ENCODE measurements around the gene DEPP1.
"Not testable (repeated sequence)": the region's sequence is repeated elsewhere in the genome, so short reads cannot be mapped to it uniquely, and the experiment has no call there.

The DEPP1 gene, protein sequence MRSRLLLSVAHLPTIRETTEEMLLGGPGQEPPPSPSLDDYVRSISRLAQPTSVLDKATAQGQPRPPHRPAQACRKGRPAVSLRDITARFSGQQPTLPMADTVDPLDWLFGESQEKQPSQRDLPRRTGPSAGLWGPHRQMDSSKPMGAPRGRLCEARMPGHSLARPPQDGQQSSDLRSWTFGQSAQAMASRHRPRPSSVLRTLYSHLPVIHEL

DNA sequence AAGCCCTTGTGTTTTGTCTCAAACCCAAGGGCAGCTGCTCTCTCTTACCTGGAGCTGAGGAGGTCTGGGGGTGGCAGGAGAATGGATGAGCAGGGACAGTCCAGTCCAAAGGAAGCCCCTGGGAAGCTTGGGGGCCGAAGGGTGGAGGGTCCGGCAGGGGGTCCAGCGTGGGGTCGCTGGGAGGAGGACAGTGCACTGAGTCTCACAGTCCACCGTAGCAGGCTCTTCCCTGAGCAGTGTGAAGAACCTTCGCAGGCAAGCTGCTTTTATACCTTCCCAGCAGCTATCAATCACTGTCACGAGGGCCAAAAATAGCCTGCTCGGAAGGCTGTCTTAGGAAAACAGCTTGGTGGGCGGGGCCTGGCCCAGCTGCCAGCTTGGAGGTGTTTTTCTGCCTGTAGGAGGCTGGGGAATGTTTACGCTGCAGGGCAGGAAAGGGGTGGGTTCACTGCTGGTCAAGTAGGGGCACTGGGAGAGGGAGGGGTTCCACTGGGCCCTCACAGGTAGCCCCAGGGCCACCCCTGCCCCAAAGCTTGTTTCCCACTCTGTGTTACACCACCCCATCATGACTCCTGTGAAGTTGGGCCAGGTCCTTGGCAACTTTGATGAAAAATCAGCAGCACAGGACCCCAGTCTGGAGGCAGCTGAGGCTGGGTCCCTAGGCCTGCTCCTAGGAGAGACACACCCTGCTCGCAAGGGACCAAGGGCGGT lies at the start of gene DEPP1:
TSS of gene DEPP1 (minus strand) at position 240 of the 711 bp plus-strand sequence. CDS start 779 bp downstream, outside the sequence.
- DNase-seq: no peak

DNA sequence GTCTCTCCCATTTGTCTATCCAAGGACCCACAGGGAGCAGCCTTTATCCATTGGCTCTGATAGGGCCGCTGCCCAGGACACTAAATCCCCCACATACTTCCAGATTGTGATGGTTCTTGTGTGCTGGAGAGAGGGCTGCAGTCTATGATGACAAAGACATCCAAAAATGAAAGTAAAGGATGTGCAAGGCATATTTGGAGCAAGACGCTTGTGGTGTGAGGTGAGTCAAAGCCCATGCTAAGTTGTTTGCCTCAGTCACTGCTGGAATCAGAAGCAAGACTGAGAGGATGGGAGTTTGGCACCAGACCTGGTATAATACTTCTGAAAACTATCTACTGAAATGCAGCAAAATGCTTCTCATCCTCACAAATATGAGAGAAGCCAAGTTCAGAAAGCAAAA lies 44.8 kb upstream of the DEPP1 start:
- no peak for DNase-seq

DNA sequence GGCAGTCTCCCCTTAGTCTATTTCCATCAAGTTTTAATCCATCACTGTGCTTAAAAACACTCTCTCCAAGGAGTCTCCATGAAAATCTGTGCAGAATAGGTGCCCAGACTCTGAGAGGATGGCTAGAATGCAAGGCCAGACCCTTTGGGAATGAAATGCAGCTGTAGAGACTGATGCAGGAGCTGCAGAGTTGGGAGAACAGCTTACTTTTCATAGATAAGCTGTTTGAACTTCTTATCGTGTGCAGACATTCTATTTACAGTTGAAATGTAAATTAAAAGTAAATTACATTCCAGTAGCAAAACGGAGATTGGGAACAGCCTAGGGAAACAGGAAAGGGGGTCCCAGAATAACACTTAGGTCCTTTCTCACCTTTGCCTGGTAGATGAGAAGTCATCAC lies 37.0 kb upstream of the DEPP1 start:
- DNase-seq: no peak

DNA sequence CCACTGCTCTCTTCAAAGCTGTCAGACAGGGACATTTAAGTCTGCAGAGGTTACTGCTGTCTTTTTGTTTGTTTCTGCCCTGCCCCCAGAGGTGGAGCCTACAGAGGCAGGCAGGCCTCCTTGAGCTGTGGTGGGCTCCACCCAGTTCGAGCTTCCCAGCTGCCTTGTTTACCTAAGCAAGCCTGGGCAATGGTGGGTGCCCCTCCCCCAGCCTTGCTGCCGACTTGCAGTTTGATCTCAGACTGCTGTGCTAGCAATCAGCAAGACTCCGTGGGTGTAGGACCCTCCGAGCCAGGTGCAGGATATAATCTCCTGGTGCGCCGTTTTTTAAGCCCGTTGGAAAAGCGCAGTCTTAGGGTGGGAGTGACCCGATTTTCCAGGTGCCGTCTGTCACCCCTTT lies 35.9 kb upstream of the DEPP1 start:
- DNase-seq: not testable (repeated sequence)

DNA sequence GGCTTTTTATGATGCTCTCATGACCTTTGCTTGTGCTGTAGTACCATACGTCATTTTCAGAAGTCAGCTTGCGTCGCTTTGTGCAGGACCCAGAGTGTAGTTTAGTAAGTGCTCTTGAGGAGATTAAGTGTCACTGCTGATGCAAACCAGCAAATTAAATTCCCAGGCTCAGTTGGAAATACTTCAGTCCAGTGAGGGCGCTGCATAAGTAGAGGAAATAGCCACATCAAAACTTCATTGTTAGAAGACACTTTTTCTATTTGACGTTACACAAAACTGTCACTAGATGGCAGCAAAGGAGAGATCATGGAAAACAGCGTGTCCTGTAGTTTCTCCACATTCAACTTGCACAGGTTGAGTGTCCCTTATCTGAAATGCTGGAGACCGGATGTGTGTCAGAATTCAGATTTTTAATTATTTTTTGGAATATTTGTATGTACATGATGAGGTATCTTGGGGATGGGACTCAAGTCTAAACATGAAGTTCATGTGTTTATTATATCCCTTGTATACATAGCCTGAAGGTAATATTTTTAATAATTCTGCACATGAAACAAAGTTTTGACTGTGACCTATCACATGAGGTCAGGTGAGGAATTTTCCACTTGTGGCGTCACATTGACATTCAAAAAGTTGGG lies 30.0 kb upstream of the DEPP1 start:
- DNase-seq: peak; percentile 83

DNA sequence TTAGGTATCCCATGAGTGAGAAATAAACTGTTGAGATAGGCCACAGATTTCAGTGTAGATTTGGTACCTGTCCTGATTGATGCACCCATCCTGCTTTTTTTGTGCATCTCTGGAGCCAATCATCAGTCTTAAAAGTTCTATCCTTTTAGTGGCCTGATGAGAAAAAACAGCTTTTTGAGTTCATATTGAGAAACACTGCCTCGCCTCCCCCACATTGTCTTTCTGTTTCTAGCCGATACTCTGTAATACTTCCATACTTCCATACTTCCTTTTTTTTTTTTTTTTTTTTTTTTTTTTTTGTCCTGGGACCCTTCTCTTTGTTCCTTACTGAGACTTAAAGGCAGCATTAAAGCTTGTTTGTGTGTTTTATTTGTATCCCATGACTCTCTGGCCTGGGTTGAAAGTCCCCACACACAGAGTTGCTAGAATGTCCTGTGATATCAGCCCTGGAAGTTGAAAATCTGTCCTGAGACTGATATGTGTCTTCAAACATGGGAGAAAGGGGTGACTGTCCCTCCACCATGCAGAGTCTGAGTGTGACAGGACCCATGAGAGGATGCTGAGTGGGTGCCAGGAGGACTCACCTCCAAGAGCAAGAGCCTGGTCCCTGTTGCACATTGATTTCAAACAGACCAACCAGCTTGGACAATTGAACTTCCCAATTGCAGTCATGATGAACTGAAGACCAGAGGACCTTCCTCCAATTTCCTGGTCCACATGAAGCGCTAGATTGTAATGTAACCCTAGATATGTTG lies 27.8 kb upstream of the DEPP1 start:
- no peak for DNase-seq

DNA sequence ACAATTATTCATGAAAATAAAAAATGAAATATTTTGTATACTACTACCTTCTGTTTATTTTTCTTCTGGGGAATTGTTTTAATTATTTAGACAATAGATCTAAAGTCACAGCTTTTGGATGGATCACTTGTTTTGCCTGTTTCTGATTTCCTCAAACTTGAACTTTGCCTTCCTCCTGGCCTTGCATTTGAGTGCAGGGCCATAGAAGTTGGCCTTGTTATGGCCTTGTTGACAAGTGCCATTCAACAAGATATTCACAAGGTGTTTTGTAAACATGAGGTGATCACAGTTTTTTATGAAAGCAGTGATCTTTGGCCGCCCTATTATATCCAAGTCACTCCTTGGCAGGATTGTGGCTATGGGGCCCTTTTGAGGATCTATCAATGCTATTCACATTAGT lies 26.7 kb upstream of the DEPP1 start:
- DNase-seq: no peak

DNA sequence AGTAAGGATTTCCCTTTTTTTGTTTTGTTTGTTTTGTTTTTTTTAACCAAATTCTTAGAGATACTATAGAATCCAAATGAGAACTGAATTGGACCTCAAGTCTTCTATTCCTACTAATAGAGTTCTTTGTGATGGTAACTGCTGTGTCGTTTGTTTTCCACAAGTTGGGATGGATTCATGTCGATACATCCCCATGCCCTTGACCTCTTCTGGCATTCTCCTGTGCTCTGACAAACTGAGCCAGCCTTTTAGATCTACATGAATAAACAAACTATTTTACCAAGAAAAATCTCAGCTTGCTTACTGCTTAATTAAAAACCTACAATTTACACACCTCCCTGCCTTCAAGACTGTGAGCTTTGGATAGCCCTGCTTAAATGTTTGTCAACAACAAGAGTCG lies 26.1 kb upstream of the DEPP1 start:
- no peak for DNase-seq

DNA sequence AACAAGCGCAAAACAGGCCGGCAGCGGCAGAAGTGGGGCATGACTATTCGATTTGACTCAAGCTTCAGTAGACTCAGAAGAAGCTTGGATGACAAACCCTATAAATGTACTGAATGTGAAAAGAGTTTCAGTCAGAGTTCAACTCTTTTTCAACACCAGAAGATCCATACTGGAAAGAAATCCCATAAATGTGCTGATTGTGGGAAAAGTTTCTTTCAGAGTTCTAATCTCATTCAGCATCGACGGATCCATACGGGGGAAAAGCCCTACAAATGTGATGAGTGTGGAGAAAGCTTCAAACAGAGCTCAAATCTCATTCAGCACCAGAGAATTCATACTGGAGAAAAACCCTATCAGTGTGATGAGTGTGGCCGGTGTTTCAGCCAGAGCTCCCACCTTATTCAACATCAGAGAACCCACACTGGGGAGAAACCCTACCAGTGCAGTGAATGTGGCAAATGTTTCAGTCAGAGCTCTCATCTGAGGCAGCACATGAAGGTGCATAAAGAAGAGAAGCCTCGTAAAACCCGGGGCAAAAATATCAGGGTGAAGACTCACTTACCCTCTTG lies 24.9 kb upstream of the DEPP1 start:
- no peak for DNase-seq

DNA sequence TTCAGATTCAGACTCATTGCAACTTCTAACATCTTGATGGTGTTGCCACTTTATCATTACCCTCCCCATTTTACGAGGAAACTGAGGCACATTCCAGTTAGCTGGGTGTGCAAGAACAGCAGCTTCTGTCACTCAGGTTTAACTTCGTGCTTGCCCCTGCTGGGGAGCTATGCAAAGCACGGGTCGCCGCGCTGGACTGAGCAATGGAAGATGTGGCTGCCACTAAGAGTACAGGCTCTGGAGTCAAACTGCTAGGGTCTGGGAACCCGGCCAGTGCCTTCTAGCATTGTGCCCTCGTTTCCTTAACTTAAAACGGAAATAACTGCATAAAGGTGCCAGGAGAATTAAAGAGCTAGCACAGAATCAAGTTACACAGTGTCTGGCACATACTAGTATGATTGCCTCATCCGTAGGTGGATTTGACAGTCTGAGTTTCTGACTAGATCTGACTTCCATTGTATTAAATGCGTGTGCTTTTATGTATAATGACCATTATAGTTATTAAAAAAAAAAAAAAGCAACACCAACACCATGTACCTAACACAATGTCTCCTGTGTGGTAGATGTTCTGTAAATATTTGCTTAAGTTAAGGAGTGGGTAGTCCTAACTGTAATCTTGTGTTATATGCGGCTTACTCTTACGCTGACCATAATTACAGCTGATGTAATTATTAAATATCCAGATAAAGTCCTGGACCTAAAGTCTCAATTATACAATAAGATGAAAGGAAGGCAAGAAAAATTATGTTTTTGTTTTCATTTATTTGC lies 23.0 kb upstream of the DEPP1 start:
- DNase-seq: peak; percentile 40

DNA sequence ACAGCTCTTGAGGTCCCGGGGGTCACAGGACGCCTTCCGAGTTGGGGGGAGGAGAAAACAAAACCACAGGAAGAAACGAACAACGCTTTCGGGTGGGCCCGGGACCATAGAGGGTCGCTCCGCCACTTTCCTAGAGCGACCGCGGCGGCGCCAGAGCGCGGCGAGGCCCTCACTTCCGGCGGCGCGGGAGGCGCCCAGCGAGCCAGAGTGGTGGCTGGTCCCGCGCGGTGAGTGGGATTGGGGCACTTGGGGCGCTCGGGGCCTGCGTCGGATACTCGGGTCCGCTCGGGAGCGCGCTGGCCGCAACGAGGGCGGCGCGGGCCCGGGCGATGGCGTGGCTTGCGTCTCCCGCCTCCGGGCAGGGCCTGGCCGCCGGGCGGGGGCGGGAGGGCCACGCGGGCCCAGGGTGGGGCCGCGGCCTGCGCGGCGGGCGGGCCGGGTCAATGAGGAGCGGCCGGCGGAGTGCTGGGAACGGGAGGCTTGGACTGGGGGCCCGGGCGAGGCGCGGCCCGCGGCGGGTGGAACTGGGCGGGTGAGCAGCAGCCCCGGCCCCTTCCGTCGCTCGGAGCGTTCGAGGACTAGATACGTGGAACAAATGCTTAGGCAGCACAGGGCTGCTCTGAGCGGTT lies 22.3 kb upstream of the DEPP1 start, which contains the start of gene ZNF22:
TSS of gene ZNF22 (plus strand) at position 172 of the 629 bp plus-strand sequence. CDS start 2,446 bp downstream, outside the sequence.
- DNase-seq: peak; percentile 72

DNA sequence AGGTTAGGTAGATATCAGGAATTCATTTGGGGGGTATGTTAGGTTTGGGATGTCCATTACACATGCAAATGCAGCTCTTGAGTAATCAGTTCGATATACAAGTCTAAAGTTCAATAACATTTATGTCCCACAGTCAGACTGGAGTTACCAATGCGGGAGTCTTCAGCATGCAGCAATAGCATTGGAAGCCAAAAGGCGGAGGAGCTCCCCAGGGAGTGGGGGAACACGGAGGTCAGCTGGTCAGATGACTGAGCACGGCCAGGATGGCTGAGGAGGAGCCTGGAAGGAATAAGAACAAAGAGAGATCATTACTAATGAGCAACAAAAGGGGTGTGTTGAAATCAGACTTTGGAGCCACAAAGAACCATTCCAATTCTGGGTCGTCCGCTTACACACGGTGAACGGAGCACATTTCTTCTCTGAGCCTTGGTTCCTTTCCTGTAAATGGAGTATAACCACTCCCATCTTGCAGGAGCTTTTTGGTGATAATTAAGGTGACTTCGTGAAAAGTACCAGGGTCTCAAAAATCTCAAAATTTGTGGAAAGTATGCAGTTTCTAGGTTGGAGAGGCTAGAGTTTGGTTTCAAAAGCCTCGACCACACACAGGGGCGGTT lies 21.6 kb upstream of the DEPP1 start:
- DNase-seq: no peak

DNA sequence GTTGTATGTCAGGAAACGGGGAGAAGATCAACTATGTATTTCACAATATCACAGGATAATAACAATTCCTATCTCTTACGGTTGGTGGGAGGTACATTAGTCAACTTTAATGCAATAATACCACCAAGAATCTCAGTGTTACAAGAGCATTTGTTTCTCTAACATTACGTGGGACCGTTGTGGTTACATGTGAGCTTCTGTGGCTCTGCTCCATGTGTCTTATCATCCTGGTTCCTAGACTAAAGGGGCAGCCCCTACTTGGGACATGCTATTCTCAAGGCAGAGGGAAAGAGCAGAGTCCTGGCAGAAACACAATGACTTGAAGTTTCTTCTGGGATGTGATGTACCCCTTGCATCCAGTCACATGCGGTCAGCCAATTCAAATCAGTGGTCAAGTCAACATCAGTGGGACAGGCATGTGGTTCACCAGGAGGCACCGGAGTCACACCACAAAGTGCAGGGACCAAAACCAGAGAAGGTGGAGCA lies 19.6 kb upstream of the DEPP1 start:
- DNase-seq: no peak

DNA sequence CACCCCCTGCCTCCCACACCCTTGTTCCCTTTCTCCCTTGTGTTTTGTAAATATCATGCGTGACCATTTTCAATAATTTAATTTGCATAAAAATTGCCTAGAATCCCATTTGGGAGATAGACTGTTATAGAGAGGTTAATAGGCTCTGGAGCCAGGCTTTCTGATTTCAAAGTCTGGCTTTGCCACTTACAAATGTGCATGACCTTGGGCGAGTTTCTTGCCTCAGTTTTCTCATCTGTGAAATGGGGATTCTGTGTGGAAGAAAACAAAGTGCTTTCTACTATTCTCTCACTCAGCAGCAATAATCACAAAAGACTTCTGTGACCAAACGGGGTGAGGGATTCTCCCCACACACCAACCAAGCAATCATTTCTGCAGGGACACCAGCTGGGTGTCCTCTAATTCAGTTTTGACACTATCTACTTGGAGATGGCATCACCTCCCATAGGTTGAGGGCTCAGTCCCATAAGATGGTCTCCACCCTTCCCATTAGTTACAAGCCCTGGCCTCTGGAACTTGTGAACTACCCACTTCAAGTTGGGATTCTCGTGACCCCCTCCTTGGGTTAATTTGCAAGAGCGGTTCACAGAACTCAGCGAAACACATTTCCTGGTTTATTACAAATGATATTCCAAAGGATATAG lies 18.6 kb upstream of the DEPP1 start:
- no peak for DNase-seq

DNA sequence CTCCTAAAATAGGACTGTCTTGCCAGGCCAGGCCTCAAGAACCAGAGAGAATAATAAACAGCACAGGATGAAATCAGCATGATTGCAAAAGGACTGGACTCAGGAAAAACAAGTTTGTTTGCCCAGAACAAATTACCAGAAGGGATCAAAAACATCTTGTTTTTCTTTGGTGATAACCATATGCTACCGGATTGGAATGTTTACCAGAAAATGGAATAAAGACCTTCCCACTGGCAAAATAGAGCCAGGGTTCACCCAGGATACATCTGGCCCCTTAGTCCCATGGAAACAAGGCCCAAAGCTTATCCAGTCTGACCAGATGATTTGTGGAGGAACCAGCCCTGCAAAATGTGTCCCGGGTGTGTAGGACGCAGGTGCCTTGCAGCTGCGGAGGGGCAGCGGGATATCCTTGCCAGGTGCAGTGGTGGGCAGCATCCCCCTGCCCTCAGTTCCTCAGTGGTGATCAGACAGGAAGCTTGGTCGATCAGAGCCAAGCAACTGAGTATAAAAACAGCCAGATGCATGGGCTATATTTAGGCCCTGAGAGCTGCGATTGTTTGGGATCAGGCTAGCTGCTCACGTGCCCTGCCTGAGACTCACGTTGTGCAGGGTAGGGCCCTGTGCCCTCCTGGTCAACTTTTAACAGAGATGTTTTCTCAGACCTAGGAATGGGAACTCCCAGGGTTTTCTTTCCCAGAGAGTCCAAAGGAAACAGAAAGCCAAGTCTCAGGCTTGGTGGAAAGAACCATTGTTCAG lies 17.5 kb upstream of the DEPP1 start:
- DNase-seq: no peak

DNA sequence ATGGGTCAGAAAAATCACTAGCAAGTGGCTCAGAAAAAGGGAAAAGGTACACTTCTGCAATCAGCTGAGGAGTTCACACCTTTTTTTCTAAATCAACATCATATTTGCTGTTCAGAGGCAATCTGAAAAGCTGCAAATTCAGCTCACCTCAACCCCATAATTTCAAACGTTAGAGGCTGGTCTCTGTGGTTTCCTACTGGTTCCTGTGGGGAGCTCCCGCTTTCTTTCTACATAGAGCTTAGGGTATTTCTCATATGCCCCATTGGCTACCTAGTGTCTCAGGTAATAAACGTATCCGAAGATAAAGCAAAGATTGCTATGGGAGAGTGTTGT lies 16.9 kb upstream of the DEPP1 start:
- no peak for DNase-seq

DNA sequence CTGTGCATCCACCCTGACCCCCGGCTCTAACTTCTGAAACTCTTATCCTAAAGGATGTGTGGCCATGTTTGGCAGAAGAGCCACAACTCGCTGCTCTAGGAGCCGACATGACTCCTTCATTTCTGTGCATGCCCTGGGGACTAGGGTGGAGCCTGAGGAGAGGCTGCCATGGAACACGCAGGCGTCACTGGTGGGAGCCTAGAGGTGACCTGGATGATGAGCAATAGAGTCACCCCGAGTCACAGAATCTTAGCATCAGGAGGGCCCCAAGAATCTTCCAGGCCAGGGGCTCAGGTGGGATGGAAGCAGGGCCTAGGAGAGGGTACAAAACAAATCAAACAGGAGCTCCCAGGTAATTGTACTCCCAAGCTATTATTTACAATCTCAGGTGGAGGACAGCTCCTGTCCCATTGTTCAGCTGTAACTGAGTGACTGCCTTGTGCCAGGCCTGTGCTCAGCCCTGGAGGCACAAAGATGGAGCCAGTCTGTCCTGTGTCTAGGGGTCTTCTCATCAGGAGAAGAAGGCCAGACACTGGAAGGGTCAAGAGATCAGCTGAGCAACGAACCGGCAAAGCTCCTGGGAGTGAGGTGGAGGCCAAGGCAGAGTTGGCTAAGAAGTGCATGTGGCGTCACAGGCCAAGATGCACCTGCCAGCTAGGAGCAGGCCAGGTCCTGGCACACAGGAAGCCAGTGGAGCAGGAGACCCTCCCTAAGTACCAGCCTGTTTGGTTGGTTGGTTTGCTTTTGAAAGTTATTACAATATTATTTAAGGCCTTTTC lies 16.3 kb upstream of the DEPP1 start:
- DNase-seq: no peak

DNA sequence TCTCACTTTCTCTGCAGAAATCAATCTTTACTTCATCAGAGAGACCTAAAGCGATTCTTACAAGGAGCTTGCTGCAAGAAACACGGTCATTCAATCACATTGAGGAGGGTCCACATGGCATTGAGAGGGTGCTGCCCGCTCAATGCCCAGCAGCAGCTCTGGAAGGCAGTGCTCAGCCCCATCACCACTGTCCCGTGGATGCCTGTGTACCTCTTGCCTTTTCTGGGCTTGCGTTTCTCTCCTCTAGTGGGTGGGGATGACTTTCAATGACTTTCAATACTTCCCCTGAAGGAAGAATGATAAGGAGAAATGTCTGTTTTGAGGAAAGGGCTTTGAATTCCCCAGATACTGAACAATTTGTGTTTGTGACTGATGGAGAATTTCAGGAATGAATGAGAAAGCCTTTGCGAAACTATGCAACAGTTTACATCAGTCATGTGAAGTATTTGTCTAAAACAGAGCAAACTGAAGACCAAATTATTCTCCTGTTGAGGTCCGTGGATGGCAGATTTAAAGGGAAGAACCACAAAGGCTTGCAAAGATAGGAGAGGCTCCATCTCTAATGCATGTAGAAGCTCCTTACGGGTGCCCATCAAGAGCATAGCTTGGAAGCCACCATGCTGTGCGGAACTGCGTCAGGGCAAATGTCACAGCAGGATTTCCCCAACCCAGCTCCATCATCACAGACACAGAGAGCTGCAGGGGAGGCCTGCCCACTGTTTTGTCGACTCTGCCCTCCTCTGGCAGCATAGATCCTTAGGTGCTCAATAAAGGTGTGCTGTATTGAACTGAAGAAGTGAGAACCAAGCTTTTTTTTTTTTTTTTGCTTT lies 15.5 kb upstream of the DEPP1 start:
- no peak for DNase-seq

Data from KG1 (cell line).